Hematopoietic multipotent progenitor cell treated with erythropoietin and hydrocortisone succinate and interleukin-3 and kit ligand, for 8 days (in vitro differentiated cells): ENCODE measurements around the gene TF.
A peak's percentile ranks its signal among the peaks of the same experiment; 100 is the strongest.

Experiments
- DNase-seq: peaks from one replicate; pipeline ENCODE4 v3.0.0-alpha.2; 2015

Gene TF

DNA sequence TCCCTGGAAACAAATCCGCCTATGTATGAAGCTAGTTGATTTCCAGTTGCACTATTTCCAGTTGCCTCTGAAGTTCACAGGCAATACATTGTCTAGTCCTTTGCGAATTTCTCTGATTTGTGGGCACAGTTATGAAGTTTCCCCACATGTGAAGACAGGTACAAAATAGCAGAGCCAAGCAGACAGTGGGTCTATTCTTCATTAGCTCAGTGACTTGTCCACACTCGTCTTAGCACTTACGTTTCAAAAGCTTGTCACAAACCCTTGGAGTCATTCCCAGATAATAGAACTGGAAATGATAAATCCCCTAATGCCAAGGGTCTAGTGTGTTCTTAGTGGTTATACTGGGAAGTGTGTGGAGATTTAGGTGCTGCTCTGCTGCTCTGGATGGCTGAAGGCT is 73.9 kb downstream of the TF start:
- no peak for DNase-seq

DNA sequence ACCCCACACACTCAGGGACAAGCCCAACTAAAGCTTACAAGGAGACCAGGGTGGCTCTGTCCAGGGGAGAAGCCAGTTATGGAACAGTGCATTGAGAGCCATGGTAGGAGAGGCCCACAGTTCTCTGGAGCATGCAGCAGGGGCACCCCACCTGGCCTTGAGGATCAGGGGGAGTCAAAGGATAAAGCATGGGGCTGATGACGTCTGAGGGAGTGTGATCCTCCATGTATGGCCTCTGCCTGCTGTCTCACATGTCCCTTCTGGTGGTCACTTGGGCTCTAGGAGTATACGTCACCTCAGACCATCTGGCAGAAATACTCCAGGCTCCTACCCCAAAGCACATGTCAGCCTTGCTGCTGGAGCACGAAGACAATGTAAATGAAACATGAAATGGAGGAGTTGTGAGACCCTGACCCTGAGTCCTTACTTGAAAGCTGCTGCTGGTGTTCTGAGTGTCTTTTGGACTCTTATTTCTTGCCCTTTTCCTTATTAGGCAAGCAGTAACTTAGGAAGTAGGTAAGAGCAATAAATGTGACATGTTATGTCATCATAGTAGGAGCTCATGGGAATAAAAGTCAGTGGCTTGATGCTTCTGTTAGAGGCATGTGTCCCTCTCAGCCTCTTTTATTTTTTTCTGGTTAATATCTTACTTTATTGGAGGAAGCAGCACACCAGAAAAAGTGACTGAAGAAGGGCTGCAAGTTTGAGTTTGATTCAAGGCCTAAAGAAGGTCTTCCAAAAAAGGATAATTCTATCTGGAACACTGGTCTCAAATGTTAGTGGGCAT is 74.9 kb downstream of the TF start:
- no peak for DNase-seq

DNA sequence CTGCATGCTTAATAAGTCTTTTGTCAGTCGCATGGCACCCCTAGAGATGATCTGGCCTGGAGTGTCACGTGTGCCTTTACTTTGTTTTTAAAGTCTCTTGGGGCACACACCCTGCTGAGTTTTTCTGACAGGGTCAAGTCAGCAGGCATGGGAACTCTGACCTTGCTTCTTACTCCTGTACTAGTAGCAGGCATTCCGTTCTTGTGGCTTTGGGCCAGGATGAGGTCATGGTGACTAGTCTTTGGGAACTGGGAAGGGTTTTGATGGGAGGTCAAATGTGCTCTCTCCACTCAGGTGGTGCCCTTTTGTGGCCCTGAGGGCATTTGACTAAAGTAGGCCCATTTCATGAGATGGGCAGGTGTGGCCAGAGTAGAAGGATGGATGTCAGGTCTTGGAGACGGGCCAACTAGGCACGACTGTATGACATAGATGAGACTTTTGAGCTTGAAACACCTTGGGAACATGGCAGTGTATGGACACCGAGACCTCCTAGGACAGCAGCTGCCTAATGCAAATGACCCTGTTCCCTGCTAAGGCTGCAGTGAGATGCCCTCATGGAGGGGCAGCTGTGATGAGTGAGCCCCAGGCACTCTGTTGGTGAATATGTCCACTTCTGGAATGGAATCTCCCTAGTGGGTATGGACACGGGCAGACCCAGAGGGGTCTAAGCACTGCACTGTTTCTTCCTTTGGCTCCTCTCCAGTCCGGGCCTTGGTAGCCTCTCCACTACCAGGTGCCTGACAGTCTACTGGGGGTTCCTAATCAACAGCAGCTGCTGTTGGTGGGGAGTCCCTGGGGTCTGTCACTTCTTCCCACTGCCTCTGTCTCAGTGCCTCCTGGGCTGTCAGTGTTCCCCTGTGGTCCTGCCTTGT is 75.8 kb downstream of the TF start:
- peak; percentile 68 for DNase-seq

DNA sequence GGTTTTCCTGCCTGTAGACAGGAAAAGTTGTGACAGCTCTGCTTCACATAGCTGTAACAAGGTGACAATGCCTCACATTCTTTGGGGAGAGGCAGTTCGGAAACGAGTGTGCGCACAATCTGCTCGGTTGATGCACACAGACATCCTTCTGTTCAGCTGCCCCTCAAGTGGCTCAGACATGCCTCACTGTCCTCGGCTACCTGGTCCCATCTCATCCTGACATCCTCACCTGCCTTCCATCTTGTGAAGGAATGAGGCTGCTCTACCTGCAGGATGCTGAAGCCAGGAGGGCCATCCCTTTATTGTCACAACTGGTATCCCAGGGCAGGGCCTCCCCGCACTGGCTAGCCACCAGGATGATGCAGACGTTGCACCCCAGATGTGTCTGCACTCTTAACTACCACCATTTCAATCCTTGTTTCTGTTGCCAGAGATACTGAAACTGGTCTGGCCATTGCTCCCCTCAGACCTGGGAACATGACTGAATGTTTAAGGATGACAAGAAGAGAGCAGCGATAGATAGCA is 78.8 kb downstream of the TF start:
- no peak for DNase-seq

DNA sequence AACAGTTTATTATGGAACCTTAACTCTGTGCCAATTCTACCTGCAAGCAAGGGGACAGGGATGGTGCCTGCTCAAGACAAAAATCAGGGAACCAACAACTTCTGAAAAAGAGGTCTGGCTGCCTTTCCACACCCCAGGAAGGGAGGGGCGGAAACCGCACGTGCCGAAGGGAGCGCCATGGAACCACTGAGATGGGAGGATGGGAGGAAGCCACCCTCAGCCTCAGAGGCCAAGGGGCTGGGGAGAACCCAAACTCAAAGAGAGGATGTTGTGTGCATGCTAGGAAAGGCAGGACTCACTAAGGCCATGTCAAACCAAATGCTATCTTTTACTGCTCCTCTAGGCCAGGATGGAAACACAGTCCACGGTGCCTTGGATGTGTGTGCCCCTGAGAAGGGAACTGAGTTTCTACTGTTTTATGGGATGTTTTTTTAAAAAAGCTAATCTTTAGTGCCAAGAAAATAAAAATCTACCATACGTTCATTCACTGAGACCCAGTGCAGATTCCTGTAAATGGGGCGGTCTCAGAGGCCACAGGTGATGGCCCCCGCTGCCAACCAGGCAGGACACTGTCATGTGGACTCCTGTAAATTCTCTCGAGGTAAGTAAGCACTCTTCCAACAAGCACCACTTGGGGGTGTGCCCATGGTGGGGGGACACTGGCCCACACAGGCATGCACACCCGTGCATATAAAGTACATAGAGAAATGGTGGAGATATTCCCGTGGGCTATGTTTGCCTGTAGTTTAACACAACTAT is 80.0 kb downstream of the TF start:
- no peak for DNase-seq

DNA sequence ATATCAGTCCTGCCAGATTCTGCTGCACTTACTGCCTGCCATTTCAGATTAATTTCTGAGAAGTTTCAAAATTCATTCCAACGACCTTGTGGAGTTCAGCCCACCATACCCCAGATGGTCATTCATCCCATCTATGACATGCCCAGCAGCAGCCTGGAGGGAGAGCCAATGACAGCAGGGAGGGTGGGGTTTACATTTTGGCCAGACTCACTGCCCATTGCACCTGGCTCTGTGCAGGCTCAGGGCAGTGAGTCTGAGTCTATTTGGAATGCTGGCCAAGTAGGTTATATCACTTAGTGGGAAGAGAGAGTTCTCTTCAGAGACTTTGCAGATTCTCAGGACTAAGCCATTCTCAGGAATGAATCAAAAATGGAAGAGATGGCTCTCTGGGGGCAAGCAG is 80.9 kb downstream of the TF start:
- no peak for DNase-seq

DNA sequence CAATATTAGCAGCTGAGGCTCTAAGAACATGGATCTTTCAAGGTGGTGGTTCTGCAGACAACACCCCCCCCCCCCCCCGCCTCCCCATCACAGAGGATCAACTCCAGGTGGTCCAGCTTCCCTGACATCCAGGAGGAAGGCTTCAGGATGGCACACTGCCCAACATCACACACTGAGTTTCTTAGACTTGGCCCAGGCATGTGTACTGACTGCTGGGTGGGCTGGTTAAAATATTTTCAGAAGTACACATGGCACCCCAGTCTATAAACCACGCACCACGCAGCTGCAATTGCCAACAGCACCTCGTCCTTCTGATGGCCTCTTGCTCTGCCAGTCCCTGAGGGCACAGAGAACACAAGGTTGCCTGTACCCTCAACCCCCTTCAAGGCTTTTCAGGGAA is 81.5 kb downstream of the TF start:
- DNase-seq: no peak

DNA sequence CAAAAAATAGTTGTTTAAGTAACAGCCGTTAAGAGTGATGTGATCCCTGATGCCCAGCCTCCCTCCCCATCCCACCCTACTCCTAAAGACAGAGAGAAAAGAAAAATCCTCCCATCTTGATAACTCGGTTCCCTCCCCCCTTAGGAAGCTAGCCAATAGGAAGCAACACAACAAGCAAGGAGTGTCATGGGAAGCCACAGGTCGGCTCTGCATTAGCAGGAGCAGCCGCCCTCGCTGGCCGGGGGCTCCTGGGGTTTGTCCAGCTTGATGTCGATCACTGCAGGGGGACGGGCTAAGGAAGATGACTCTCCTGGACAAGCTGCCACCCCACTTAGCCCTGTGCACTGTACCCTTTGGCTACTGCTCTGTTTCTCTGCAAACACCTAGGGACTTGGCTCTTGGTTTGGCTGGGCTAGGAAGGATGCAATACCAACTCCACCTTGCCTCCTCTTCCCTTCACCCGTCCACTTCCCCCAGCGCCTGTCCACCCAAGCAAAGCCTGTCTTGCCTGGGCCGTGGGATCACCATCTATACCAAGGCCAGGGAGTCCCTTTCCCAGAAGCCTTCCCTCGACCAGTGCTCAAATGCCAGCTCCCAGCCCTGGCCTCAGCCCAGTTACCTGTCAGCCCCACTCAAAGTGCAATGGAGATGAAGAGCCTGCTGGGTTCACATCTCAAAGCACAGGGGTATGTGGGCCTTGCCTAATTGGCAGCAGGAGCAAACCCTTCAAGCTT is 82.5 kb downstream of the TF start:
- DNase-seq: no peak

DNA sequence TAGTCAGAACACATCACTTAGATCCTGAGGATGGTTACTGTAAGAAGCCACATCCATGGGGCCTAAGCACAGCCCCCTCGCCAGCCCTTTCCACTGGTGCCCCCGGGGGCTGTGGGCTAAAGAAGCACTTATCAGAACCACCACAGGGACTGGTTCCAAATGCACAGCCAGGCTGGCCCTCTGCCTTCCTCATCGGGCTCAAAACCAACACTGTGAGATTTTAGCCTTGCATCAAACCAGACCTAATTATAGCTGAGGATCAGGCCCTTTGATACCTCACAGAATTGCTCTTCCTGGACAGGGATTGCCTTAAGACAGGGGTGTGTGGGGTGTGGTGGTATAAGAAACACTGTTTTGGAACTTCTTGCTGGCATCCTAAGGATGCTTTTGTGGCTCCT is 83.1 kb downstream of the TF start:
- DNase-seq: no peak

DNA sequence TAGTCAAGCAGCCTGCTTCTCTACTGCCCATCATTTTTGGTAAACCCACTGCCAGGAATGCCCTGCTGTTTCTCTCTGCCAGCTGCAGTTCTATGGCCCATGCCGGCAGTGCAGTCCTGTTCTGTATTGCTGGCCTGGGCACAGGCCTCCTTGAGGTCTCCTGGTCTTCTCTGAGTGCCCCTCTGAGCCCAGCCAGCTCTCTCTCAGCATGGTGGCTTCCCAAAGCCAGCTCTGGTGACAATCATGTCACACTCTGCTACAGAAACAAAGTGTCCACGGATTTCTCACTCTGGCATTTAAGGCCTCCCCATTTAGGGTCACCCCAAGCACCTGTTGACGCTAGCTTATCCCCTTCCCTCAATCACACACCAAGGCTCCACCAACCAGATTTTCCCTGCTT is 83.9 kb downstream of the TF start:
- no peak for DNase-seq

DNA sequence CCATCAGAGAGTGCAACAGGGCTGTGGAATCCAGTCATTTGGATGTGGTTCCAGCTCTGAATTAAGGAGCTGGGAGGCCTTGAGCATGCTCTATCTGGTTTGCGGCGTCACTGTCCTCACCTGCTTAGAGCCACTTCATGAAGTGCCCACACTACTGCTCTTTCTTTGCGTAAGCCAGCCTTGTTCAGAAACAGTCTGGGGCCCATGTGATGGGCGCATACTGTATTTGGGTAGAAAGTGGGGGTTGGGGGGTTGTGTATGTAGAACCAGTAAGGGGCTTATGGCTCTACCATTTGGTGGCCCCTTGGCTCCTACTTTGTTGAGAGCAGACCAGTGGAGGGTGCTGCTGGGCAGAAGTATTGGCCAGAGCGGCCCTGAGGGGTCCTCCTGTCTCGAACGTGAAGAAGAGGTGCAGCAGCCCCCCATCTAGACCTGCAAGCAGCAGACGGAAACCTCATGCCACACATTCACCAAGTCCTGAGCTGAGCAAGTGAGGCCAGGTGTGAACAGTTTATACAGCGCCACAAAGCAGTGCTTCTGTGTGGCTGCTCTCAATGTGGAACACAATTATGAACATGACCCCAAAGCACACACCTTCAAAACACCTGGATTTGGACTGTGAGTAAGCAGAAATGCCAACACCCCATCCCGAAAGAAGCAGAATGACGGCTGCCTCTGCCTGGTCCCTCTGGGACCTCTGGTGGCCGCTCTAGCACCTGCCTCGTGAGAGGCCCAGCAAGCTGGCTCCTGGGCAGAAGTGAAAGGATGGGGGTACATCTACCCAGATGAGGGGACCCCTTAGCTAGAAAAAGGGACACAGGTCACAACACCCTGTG is 86.0 kb downstream of the TF start:
- no peak for DNase-seq

DNA sequence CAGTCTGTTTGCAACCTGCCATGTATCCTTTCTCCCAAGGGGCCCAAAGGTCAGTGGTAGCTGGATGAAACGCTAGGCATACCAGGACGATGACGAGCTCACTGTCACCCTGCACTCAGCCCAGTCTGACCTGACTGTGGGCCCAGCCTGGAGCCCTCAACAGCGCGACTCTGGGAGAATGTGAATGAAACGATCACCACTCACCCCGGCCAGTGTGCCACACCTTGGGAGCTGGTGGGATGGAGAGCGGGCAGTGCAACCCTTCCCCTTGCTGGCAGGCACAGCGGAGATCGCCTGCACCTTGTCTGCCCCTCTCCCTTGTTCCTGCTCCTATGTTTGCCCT is 86.6 kb downstream of the TF start:
- DNase-seq: no peak

DNA sequence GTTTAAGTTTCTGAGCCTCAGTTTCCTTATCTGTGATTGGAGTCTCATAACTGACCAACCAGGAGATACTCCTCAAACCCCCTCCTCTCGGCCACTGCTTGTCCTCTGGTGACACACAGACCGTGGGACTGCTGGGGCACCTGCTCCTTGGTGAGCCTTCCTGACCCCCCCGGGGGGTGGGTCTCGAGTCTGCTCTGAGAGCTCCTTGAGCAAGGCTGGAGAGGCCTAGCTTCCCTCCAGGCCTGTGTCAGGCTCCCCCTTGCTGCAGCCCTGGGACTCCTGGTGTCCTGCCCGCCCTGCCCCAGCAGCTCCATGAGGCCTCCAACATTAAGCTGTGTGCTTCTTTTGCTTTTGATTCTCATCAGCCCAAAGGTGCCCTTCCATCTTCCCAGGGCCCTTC is 87.1 kb downstream of the TF start:
- DNase-seq: no peak

DNA sequence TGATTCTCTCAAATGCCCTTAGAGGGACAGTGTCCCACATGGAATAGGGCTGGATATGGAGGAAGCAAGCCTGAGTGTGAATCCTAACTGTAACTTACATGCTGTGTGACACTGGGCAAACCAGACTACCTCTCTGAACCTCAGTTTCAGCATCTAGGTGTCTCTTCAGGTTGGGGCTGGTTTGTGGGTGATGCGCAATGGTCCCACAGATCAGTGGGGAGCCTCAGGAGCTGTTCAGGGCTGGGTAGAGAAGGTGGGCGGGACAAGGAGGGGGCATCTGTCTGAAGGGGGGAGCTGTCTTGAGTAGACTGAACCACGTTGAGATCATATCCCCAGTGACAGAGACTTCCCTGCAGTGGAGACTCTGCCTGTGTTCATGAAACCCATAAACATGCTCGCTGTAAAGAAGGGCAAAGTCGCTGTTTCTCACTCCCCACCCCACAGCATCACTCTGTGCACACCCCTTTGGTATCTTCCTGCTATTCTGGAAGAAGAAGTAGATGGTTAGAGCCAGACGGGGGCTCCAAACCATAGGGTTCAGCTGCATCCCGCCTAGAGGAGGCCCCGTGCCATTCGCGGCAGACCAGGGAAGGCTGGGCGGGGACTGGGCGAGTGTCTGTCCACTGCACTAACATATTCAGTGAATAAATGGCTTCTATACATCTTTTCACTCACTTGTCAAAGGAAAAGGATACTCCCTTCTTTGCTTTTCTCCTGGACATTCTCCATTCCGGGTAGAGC is 87.9 kb downstream of the TF start:
- DNase-seq: no peak

DNA sequence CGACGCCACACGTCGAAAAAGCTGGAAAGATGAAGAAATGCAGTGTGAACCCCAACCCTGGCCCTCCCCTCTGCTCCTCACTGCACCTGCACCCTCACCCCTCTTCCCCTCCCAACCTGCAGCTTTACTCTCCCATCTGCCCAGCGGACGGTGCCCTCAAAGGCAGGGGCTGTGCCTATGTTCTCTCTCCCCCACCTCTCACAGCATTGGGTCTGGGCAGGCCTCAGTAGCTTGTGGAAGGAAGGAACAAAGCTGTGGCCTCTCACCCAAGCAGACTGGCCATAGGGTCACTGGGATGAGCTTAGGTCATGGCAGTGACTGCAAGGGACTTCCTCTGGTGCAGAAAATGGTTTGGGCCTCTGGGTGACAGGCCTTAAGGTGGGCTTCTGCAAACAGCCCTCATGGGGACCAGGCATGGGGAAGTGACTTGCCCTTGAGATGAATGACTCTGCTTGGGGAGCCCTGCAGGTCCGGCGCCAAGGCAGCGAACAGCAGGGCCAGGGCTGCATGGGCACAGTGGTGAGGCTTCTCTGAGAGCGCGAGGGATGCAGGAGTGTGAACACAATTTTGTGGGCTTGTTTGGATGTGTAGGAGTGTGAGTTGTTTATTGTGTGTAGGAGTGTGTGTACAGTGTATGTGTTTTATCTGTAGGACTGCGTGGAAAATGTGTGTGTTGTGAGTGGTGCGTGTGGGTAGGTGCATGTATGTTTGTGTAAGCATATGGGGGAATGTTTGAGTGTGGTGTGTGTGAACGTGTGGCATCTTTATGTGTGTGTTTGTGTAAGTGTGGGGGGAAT is 88.6 kb downstream of the TF start:
- DNase-seq: no peak

DNA sequence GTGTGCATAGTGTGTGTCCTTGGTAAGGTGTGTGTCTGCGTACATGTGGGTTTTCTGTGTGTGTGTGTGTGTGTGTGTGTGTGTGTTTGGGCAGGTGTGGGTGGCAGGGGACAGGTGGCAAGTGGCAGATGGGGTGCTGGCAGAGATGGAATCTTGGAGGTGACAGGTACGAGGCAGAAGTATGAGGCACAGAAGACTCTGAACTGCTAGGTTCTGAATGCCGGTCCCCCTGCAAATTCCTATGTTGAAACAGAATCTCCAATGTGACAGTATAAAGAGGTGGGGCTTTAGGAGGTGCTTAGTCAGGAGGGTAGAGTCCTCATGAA is 89.2 kb downstream of the TF start:
- no peak for DNase-seq

DNA sequence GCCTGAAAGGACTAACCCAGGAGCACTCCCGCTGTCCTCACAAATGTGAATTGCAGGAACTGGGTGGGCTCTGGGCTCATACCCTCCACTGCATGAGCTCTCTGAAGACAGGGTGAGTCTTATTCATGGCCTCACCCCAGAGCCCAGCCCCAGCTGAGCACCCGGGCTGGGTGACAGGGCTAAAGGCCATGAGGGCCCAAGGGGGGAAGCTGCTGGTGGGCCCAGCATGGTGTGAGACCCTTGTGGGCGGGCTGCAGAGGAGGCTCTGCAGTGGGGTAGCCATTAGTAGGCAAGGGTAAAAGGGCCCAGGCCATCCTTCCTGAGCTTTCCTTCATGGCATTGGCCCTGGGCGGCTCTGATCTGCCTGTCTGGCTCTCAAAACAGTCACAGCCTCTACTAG is 89.8 kb downstream of the TF start:
- DNase-seq: no peak

DNA sequence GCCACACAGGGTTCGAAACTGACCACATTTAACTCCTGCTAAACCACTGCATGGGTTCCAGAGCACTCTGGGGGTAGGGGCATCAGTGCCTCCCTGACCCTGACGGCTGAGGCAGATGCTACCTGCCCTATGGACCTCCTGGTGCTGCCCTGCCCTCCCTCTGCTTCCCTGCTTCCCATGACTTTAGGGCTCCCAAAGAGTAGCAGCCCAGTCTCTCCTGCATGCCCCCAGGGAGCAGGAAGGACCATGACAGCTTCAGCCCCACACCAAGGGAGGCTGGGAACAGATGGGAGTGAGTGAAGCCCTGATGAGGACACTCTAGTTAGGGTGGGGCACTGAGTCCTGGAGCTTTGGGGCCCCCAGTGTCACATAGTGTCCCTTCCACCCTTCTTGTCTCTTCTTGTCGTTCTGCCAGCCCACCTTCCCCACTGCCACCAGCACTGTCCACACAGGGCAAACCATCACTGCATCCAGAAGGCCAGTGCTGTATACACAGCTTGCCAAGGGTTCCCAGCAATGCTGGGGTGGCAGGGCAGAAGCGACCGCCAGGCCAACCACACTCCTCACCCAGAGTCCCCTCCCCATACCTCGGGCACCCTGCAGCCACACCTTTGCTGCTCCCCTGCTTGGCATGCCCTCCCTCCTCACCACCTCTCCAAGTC is 90.4 kb downstream of the TF start:
- no peak for DNase-seq

DNA sequence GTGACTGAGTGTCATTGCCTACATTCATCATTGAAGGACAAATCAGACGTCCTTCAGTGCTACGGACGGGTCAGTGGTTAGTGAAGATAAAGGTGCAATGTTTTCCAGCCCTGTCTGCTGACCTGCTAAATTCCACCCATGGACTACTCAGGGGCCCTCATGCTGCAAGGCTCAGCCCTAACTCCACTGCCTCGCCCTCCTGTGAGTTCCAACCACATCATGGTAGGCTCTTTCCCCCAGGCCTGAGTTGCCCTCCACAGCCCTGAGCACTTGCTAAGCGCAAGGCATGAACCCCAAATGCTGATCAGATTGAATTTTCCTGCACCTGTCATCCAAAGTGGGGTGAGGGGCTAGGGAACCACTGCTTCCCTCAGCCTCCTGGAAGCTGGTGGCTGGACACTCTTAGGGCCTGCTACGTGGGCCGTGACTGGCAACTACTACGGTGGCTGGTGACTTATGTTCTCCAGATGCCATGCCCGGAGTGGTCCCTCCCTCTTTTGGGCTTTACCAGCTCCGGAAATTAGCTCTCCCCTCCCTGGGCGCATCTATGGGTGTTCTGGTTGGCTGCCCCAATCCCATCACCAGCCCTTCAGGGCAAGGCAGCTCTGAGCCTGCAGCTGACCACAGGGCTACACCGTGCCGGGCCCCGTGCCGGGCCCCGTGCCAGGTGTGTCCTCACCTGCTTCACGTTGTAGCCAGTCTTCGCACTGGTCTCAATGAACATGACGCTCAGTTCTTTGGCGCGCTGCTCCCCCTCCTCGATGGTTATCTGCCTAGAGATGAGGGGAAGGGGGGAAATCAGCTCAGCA is 91.5 kb downstream of the TF start:
- no peak for DNase-seq
